Neuronal stem cell (in vitro differentiated cells): ENCODE data around the gene OR4X2.

Experiments
- DNase-seq: peaks from one replicate; pipeline ENCODE4 v3.0.0-alpha.2; 2013; ENCODE audit warnings: low spot score
- H2AFZ ChIP-seq: one replicate; pipeline ENCODE4 v1.6.1; 2013; ENCODE audit warnings: mild to moderate bottlenecking, low read length, inconsistent platforms
- H2AK5ac ChIP-seq: 2 replicates; pipeline ENCODE4 v1.6.1; 2013; ENCODE audit warnings: low read depth, mild to moderate bottlenecking, inconsistent platforms, low read length, moderate library complexity, mixed read lengths
- H2BK120ac ChIP-seq: 2 replicates; pipeline ENCODE4 v1.6.1; 2013; ENCODE audit warnings: low read depth, mild to moderate bottlenecking, inconsistent platforms, low read length, moderate library complexity, mixed read lengths
- H2BK12ac ChIP-seq: one replicate; pipeline ENCODE4 v1.6.1; 2013; ENCODE audit warnings: low read length, inconsistent platforms
- H2BK15ac ChIP-seq: 2 replicates; pipeline ENCODE4 v1.6.1; 2013; ENCODE audit warnings: mild to moderate bottlenecking, low read length, inconsistent platforms, mixed read lengths
- H2BK5ac ChIP-seq: one replicate; pipeline ENCODE4 v1.6.1; 2013; ENCODE audit warnings: inconsistent platforms, mild to moderate bottlenecking, low read length, moderate library complexity
- H3K14ac ChIP-seq: one replicate; pipeline ENCODE4 v1.6.1; 2013; ENCODE audit warnings: low read length, inconsistent platforms
- H3K18ac ChIP-seq: 2 replicates; pipeline ENCODE4 v1.6.1; 2013; ENCODE audit warnings: low read length, inconsistent platforms
- H3K23ac ChIP-seq: 2 replicates; pipeline ENCODE4 v1.6.1; 2013; ENCODE audit warnings: low read depth, mild to moderate bottlenecking, mixed read lengths, low read length, inconsistent platforms; ENCODE audit not compliant: poor library complexity
- H3K27ac ChIP-seq: replicated peaks from 3 replicates; pipeline ENCODE4 v1.5.1; 2013; ENCODE audit warnings: low read length, inconsistent platforms
- H3K27me3 ChIP-seq, 3 experiments: 2 replicates each; pipeline ENCODE4 v1.6.1; 2013; ENCODE audit warnings: low read length in 3 of 3, mild to moderate bottlenecking in 2 of 3, inconsistent platforms in 1 of 3, low read depth in 1 of 3, mixed read lengths in 1 of 3, moderate library complexity in 1 of 3; ENCODE audit not compliant: control insufficient read depth in 3 of 3, insufficient read depth in 3 of 3
- H3K36me3 ChIP-seq, 2 donors: replicated peaks in 1 of 2; 2 replicates each; pipeline ENCODE4 v1.6.1; 2013; ENCODE audit warnings: low read length in 2 of 2; ENCODE audit not compliant: control insufficient read depth in 2 of 2, insufficient read depth in 2 of 2
- H3K4ac ChIP-seq: 2 replicates; pipeline ENCODE4 v1.6.1; 2013; ENCODE audit warnings: inconsistent platforms, mild to moderate bottlenecking, low read length, moderate library complexity
- H3K4me1 ChIP-seq, 2 donors: 1 replicate in 1 of 2; 2 replicates in 1 of 2; pipeline ENCODE4 v1.6.1; 2013; ENCODE audit warnings: low read length in 2 of 2, low read depth in 1 of 2; ENCODE audit not compliant: control insufficient read depth in 2 of 2, insufficient read depth in 1 of 2
- H3K4me2 ChIP-seq: one replicate; pipeline ENCODE4 v1.6.1; 2013; ENCODE audit warnings: mild to moderate bottlenecking, low read length, inconsistent platforms; ENCODE audit not compliant: insufficient read depth, poor library complexity, severe bottlenecking
- H3K4me3 ChIP-seq, 2 donors: 2 replicates each; pipeline ENCODE4 v1.5.1; 2013; ENCODE audit warnings: low read length in 2 of 2, mild to moderate bottlenecking in 2 of 2, inconsistent platforms in 1 of 2, moderate library complexity in 1 of 2
- H3K79me1 ChIP-seq: one replicate; pipeline ENCODE4 v1.6.1; 2013; ENCODE audit warnings: low read depth, mild to moderate bottlenecking, inconsistent platforms, low read length, moderate library complexity
- H3K9ac ChIP-seq: one replicate; pipeline ENCODE4 v1.6.1; 2013; ENCODE audit warnings: mild to moderate bottlenecking, low read depth, low read length, inconsistent platforms; ENCODE audit not compliant: poor library complexity
- H3K9me3 ChIP-seq, 2 donors: replicated peaks in 1 of 2; 2 replicates each; pipeline versions ENCODE3 to v1.6.1; 2013; ENCODE audit warnings: low read length in 2 of 2, mild to moderate bottlenecking in 2 of 2, inconsistent platforms in 1 of 2, low read depth in 1 of 2, mixed read lengths in 1 of 2, moderate library complexity in 1 of 2; ENCODE audit not compliant: control insufficient read depth in 2 of 2, insufficient read depth in 1 of 2
- H4K8ac ChIP-seq: one replicate; pipeline ENCODE4 v1.6.1; 2013; ENCODE audit warnings: low read depth, mild to moderate bottlenecking, inconsistent platforms, low read length, moderate library complexity
- H4K91ac ChIP-seq: one replicate; pipeline ENCODE4 v1.6.1; 2013; ENCODE audit warnings: low read length, low read depth, mild to moderate bottlenecking, inconsistent platforms; ENCODE audit not compliant: poor library complexity
- WGBS, 2 donors: extraction: QIAGEN DNeasy Blood & Tissue Kit; methylation state at CpG; one replicate each; pipeline ENCODE4 v1.1.7; 2013; ENCODE audit warnings: missing lambda C conversion rate in 2 of 2, mixed read lengths in 1 of 2; ENCODE audit not compliant: insufficient read length in 2 of 2, insufficient replicate concordance in 1 of 2; ENCODE audit errors: extremely low coverage in 2 of 2; 5-methylcytosine and 5-hydroxymethylcytosine counted together

OR4X2 gene

GRCh38 chr11:48272606-48273005 lies 27.7 kb downstream of the OR4X2 start:
- Histone ChIP-seq H4K8ac (no peak overlapping the region), H3K4me3 (no peak overlapping the region), H3K9me3 (peaks cover 0 to 6% of the 10 kb centered on the region in 2 donors), H3K79me1 (no peaks in the 10 kb centered on the region), H3K27ac (no peak overlapping the region), H4K91ac (no peak overlapping the region), H2BK120ac (no peak overlapping the region), H3K23ac (no peak overlapping the region), H3K14ac (no peak overlapping the region), H3K36me3 (no peaks in the 10 kb centered on the region), H3K4me2 (no peak overlapping the region), H3K9ac (no peak overlapping the region), H2BK12ac (no peak overlapping the region), H3K4ac (no peak overlapping the region), H2BK15ac (no peak overlapping the region), H2AK5ac (no peak overlapping the region), H2AFZ (no peak overlapping the region), H2BK5ac (no peak overlapping the region), H3K4me1 (no peaks in the 10 kb centered on the region), H3K27me3 (no peaks in the 10 kb centered on the region), H3K18ac (no peak overlapping the region)
- no peak for DNase-seq
- WGBS, 2 donors = no CpG with 5 or more reads among the region's 1 CpG
